Measurements from ENCODE around the gene TIMM22.

- TF ChIP-seq EGR1 (IDR thresholded peaks at IDR 0.05) (no peak), TEAD4 (IDR thresholded peaks at IDR 0.05) (peak; percentile 28; the same call in 1 of the 2 replicates), REST (IDR thresholded peaks at IDR 0.05; ENCODE audit: low read depth) (no peak), EP300 (IDR thresholded peaks at IDR 0.05; ENCODE audit: borderline replicate concordance) (no peak), YY1 (IDR thresholded peaks at IDR 0.05; ENCODE audit: low read depth) (no peak), CREB1 (IDR thresholded peaks at IDR 0.05; ENCODE audit: low read depth) (no peak), FOXM1 (IDR thresholded peaks at IDR 0.05; ENCODE audit: borderline replicate concordance, low read depth) (no peak), USF1 (IDR thresholded peaks at IDR 0.05) (no peak), CEBPB (IDR thresholded peaks at IDR 0.05) (no peak), TAF1 (IDR thresholded peaks at IDR 0.05; ENCODE audit: low read depth) (no peak), RAD21 (IDR thresholded peaks at IDR 0.05; ENCODE audit: low read depth) (no peak), MAX (IDR thresholded peaks at IDR 0.05) (no peak)
Measured at GRCh38 chr17:973053-973452, 23.9 kb upstream of the TIMM22 start.

Data from Ishikawa (cell line).